WTC11 (cell line): Measurements from ENCODE around the gene TP53BP2. TPM values are rescaled to one million over a fixed set of nuclear protein-coding genes. Genes with fewer than 3 reads are reported as not detected.

Experiments used
- ATAC-seq: fragments of 200-7000 bp; cut with Tn5 transposase; 2 replicates; pipeline ENCODE4 v1.10.0; 2021; ENCODE audit warnings: mild to moderate bottlenecking, moderate library complexity
- CTCF ChIA-PET: fragments of 300-600 bp; sonication (Branson Sonifier 250); formaldehyde crosslinking; loops from one replicate; lab custom pipeline; 2021; ENCODE audit warnings: antibody characterized with exemption; lab: Charles Lee
- POLR2A ChIA-PET: fragments of 350-600 bp; sonication (Branson Sonifier 250); formaldehyde crosslinking; loops from one replicate; lab custom pipeline; 2021; ENCODE audit warnings: antibody characterized with exemption; lab: Charles Lee
- DNase-seq: peaks from one replicate; pipeline ENCODE4 v3.0.0; 2021; ENCODE audit warnings: low spot score
- H3K27ac Mint-ChIP-seq: 2 replicates; pipeline ENCODE4 v1.8.0; 2021; ENCODE audit warnings: mixed read lengths
- H3K27me3 Mint-ChIP-seq: 2 replicates; pipeline ENCODE4 v1.8.0; 2021; ENCODE audit warnings: low read depth, mild to moderate bottlenecking, moderate library complexity, mixed read lengths
- H3K36me3 Mint-ChIP-seq: 2 replicates; pipeline ENCODE4 v1.8.0; 2021; ENCODE audit warnings: mixed read lengths
- H3K4me1 Mint-ChIP-seq: 2 replicates; pipeline ENCODE4 v1.8.0; 2022; ENCODE audit warnings: mixed read lengths
- H3K4me3 Mint-ChIP-seq: 2 replicates; pipeline ENCODE4 v1.8.0; 2021; ENCODE audit warnings: mild to moderate bottlenecking, moderate library complexity, mixed read lengths
- H3K9me3 Mint-ChIP-seq: 2 replicates; pipeline ENCODE4 v1.8.0; 2021; ENCODE audit warnings: mixed read lengths
- CREB1 ChIP-seq: sonication (generic); formaldehyde crosslinking; IDR thresholded peaks from 2 replicates; pipeline ENCODE4 v1.8.0; 2023; ENCODE audit warnings: mild to moderate bottlenecking, missing genetic modification reagents
- EMX1 ChIP-seq: fragments of 250-450 bp; sonication (Bioruptor Pico); IDR thresholded peaks from 2 replicates; pipeline ENCODE4 v1.8.0; 2021; ENCODE audit warnings: mild to moderate bottlenecking
- ETV6 ChIP-seq: sonication (generic); formaldehyde crosslinking; IDR thresholded peaks from 2 replicates; pipeline ENCODE4 v1.8.1; 2022; ENCODE audit warnings: mild to moderate bottlenecking, missing genetic modification reagents
- FOXJ3 ChIP-seq: sonication (generic); formaldehyde crosslinking; IDR thresholded peaks from 2 replicates; pipeline ENCODE4 v1.9.0; 2021; ENCODE audit warnings: missing genetic modification reagents, mild to moderate bottlenecking, borderline replicate concordance
- FOXK1 ChIP-seq: sonication (generic); formaldehyde crosslinking; IDR thresholded peaks from 2 replicates; pipeline ENCODE4 v1.8.0; 2022; ENCODE audit warnings: mild to moderate bottlenecking, moderate library complexity, missing genetic modification reagents
- FOXP1 ChIP-seq: sonication (generic); formaldehyde crosslinking; IDR thresholded peaks from 2 replicates; pipeline ENCODE4 v1.8.0; 2022; ENCODE audit warnings: missing genetic modification reagents, mild to moderate bottlenecking, moderate library complexity, borderline replicate concordance
- GRHL2 ChIP-seq: fragments of 250-450 bp; sonication (Bioruptor Pico); IDR thresholded peaks from 2 replicates; pipeline ENCODE4 v1.8.0; 2022; ENCODE audit warnings: mild to moderate bottlenecking, moderate library complexity; ENCODE audit not compliant: insufficient replicate concordance, severe bottlenecking
- IRF2 ChIP-seq: sonication (generic); formaldehyde crosslinking; IDR thresholded peaks from 2 replicates; pipeline ENCODE4 v1.8.0; 2022; ENCODE audit warnings: low read depth, missing genetic modification reagents, borderline replicate concordance
- NR3C1 ChIP-seq: sonication (generic); formaldehyde crosslinking; conservative IDR thresholded peaks from 2 replicates; pipeline ENCODE4 v1.8.1; 2023; ENCODE audit warnings: low read depth, mild to moderate bottlenecking, missing genetic modification reagents
- OVOL2 ChIP-seq: fragments of 250-450 bp; sonication (Bioruptor Pico); IDR thresholded peaks from 2 replicates; pipeline ENCODE4 v1.9.0; 2021; ENCODE audit warnings: mild to moderate bottlenecking, borderline replicate concordance
- SMAD3 ChIP-seq: sonication (generic); formaldehyde crosslinking; IDR thresholded peaks from 2 replicates; pipeline ENCODE4 v1.8.0; 2022; ENCODE audit warnings: missing genetic modification reagents, mild to moderate bottlenecking, borderline replicate concordance
- SMAD4 ChIP-seq: sonication (generic); formaldehyde crosslinking; IDR thresholded peaks from 2 replicates; pipeline ENCODE4 v1.8.0; 2022; ENCODE audit warnings: mild to moderate bottlenecking, missing genetic modification reagents
- SOX15 ChIP-seq: fragments of 250-450 bp; sonication (Bioruptor Pico); IDR thresholded peaks from 2 replicates; pipeline ENCODE4 v1.9.0; 2021; ENCODE audit warnings: mild to moderate bottlenecking
- ZNF317 ChIP-seq: sonication (generic); formaldehyde crosslinking; IDR thresholded peaks from 2 replicates; pipeline ENCODE4 v1.8.1; 2023; ENCODE audit warnings: low read depth, mild to moderate bottlenecking, moderate library complexity, missing genetic modification reagents, borderline replicate concordance
- ZNF396 ChIP-seq: fragments of 250-450 bp; sonication (Bioruptor Pico); IDR thresholded peaks from 2 replicates; pipeline ENCODE4 v1.8.0; 2021; ENCODE audit warnings: mild to moderate bottlenecking, moderate library complexity, borderline replicate concordance
- total RNA-seq: library from RNA; stranded (reverse); gene quantifications from 3 replicates; pipeline ENCODE4 v1.2.3, GENCODE V29; 2021
- TF ChIP-seq, protein P1 (sequence below): sonication (generic); formaldehyde crosslinking; IDR thresholded peaks from 2 replicates; pipeline ENCODE4 v1.8.1; 2023; ENCODE audit warnings: mild to moderate bottlenecking, missing genetic modification reagents, moderate library complexity
- TF ChIP-seq, protein P2 (sequence below): sonication (generic); formaldehyde crosslinking; IDR thresholded peaks from 2 replicates; pipeline ENCODE4 v1.8.0; 2023; ENCODE audit warnings: missing genetic modification reagents, mild to moderate bottlenecking, borderline replicate concordance
- TF ChIP-seq, protein P3 (sequence below): sonication (generic); formaldehyde crosslinking; IDR thresholded peaks from 2 replicates; pipeline ENCODE4 v1.8.1; 2023; ENCODE audit warnings: mild to moderate bottlenecking, missing genetic modification reagents
- TF ChIP-seq, protein P4 (sequence below): sonication (generic); formaldehyde crosslinking; IDR thresholded peaks from 2 replicates; pipeline ENCODE4 v1.8.1; 2022; ENCODE audit warnings: mild to moderate bottlenecking, missing genetic modification reagents, moderate library complexity, borderline replicate concordance
- TF ChIP-seq, protein P5 (sequence below): sonication (generic); formaldehyde crosslinking; IDR thresholded peaks from 2 replicates; pipeline ENCODE4 v1.8.1; 2022; ENCODE audit warnings: mild to moderate bottlenecking, moderate library complexity, missing genetic modification reagents
- TF ChIP-seq, protein P6 (sequence below): sonication (generic); formaldehyde crosslinking; IDR thresholded peaks from 2 replicates; pipeline ENCODE4 v1.8.1; 2022; ENCODE audit warnings: low read depth, mild to moderate bottlenecking, moderate library complexity, missing genetic modification reagents, borderline replicate concordance

TP53BP2 gene
- total RNA-seq, 1 experiment from 2014 or later, result 42.7 TPM

DNA sequence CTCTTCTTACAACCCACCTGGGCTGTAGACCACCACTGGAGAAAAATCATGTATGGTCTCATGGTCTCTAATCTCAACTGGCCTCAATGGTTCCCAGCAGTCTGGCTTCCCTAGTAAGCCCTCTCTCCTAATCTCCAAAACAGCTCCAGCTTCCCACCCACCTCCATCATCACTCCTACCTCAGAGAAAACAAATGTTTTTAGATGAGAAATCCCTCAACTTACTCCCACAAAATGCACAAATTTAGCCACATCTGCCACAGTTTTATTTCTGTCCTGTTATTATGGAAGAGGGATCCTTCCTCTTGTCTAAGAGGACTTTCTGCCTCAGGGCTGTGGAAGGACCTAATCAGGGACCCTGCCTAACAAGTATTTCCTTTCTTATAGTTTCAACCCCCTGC, 32.1 kb downstream of the TP53BP2 start:
- no peaks in the 10 kb centered on the region for H3K9me3 Mint-ChIP-seq
- CTCF ChIA-PET, result no interaction called here
- no peak overlapping the region for H3K4me3 Mint-ChIP-seq
- no peak for DNase-seq
- H3K27me3 Mint-ChIP-seq, result no peaks in the 10 kb centered on the region
- peaks cover 42% of the 10 kb centered on the region for H3K36me3 Mint-ChIP-seq
- POLR2A ChIA-PET, result no interaction called here
- H3K27ac Mint-ChIP-seq, result peak overlapping the region; percentile 69
- TF ChIP-seq FOXK1 (CRISPR knock-in tag) (no peak), ZNF396 (no peak), CREB1 (no peak), EMX1 (no peak), NR3C1 (CRISPR knock-in tag) (no peak), FOXJ3 (CRISPR knock-in tag) (no peak), SMAD3 (no peak), OVOL2 (CRISPR knock-in tag) (no peak), GRHL2 (no peak), ETV6 (CRISPR knock-in tag) (no peak), FOXP1 (CRISPR knock-in tag) (no peak)
- TF ChIP-seq, protein P1, sequence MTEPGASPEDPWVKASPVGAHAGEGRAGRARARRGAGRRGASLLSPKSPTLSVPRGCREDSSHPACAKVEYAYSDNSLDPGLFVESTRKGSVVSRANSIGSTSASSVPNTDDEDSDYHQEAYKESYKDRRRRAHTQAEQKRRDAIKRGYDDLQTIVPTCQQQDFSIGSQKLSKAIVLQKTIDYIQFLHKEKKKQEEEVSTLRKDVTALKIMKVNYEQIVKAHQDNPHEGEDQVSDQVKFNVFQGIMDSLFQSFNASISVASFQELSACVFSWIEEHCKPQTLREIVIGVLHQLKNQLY (CRISPR knock-in tag), result no peak
- TF ChIP-seq, protein P2, sequence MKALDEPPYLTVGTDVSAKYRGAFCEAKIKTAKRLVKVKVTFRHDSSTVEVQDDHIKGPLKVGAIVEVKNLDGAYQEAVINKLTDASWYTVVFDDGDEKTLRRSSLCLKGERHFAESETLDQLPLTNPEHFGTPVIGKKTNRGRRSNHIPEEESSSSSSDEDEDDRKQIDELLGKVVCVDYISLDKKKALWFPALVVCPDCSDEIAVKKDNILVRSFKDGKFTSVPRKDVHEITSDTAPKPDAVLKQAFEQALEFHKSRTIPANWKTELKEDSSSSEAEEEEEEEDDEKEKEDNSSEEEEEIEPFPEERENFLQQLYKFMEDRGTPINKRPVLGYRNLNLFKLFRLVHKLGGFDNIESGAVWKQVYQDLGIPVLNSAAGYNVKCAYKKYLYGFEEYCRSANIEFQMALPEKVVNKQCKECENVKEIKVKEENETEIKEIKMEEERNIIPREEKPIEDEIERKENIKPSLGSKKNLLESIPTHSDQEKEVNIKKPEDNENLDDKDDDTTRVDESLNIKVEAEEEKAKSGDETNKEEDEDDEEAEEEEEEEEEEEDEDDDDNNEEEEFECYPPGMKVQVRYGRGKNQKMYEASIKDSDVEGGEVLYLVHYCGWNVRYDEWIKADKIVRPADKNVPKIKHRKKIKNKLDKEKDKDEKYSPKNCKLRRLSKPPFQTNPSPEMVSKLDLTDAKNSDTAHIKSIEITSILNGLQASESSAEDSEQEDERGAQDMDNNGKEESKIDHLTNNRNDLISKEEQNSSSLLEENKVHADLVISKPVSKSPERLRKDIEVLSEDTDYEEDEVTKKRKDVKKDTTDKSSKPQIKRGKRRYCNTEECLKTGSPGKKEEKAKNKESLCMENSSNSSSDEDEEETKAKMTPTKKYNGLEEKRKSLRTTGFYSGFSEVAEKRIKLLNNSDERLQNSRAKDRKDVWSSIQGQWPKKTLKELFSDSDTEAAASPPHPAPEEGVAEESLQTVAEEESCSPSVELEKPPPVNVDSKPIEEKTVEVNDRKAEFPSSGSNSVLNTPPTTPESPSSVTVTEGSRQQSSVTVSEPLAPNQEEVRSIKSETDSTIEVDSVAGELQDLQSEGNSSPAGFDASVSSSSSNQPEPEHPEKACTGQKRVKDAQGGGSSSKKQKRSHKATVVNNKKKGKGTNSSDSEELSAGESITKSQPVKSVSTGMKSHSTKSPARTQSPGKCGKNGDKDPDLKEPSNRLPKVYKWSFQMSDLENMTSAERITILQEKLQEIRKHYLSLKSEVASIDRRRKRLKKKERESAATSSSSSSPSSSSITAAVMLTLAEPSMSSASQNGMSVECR (CRISPR knock-in tag), result no peak
- TF ChIP-seq, protein P3, sequence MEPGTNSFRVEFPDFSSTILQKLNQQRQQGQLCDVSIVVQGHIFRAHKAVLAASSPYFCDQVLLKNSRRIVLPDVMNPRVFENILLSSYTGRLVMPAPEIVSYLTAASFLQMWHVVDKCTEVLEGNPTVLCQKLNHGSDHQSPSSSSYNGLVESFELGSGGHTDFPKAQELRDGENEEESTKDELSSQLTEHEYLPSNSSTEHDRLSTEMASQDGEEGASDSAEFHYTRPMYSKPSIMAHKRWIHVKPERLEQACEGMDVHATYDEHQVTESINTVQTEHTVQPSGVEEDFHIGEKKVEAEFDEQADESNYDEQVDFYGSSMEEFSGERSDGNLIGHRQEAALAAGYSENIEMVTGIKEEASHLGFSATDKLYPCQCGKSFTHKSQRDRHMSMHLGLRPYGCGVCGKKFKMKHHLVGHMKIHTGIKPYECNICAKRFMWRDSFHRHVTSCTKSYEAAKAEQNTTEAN (CRISPR knock-in tag), result no peak
- H3K4me1 Mint-ChIP-seq, result no peaks in the 10 kb centered on the region
- ATAC-seq, result no peak

DNA sequence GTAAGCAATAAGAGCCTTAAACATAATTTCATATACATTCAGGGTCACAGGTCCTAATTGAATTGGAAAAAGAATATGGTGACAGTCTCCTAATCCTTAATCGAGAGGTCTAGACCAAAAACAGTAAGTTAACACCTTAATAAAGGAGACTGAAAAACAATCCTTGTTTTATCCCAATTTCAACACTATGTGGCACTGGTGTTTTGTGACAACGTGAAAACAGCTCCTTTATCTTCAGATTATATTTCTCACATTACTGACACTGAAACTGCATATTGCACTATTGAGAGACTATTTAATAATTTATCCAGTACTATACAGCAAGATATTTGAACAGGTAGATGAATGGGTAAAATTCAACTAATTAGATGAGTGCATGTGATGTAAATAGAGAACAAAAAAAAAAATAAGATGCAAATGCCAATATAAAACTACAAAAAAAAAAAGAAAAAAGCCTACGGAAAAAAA, 34.1 kb downstream of the TP53BP2 start:
- peaks cover 8% of the 10 kb centered on the region for H3K9me3 Mint-ChIP-seq
- POLR2A ChIA-PET, result interaction anchor here (0.7 kb wide), 2 partner anchors 10 to 42 kb away, joined by 3 to 5 read pairs; no protein-coding TSS in a partner anchor
- peaks cover 56% of the 10 kb centered on the region for H3K36me3 Mint-ChIP-seq
- CTCF ChIA-PET, result interaction anchor here (0.6 to 2.4 kb wide), 2 partner anchors 13 to 15 kb away, joined by 4 to 5 read pairs; no protein-coding TSS in a partner anchor
- no peak for DNase-seq
- H3K27ac Mint-ChIP-seq, result no peak overlapping the region
- TF ChIP-seq, protein P4, sequence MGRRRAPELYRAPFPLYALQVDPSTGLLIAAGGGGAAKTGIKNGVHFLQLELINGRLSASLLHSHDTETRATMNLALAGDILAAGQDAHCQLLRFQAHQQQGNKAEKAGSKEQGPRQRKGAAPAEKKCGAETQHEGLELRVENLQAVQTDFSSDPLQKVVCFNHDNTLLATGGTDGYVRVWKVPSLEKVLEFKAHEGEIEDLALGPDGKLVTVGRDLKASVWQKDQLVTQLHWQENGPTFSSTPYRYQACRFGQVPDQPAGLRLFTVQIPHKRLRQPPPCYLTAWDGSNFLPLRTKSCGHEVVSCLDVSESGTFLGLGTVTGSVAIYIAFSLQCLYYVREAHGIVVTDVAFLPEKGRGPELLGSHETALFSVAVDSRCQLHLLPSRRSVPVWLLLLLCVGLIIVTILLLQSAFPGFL (CRISPR knock-in tag), result no peak
- TF ChIP-seq, protein P5, sequence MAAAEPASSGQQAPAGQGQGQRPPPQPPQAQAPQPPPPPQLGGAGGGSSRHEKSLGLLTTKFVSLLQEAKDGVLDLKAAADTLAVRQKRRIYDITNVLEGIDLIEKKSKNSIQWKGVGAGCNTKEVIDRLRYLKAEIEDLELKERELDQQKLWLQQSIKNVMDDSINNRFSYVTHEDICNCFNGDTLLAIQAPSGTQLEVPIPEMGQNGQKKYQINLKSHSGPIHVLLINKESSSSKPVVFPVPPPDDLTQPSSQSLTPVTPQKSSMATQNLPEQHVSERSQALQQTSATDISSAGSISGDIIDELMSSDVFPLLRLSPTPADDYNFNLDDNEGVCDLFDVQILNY, result no peak
- no peak for TF ChIP-seq SMAD4 (CRISPR knock-in tag)
- no peak for TF ChIP-seq IRF2 (CRISPR knock-in tag)
- no peak for TF ChIP-seq SOX15 (CRISPR knock-in tag)
- TF ChIP-seq ZNF317 (CRISPR knock-in tag), result no peak
- no peak for TF ChIP-seq NR3C1 (CRISPR knock-in tag)
- TF ChIP-seq, protein P6, sequence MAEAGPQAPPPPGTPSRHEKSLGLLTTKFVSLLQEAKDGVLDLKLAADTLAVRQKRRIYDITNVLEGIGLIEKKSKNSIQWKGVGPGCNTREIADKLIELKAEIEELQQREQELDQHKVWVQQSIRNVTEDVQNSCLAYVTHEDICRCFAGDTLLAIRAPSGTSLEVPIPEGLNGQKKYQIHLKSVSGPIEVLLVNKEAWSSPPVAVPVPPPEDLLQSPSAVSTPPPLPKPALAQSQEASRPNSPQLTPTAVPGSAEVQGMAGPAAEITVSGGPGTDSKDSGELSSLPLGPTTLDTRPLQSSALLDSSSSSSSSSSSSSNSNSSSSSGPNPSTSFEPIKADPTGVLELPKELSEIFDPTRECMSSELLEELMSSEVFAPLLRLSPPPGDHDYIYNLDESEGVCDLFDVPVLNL (CRISPR knock-in tag), result no peak
- no peaks in the 10 kb centered on the region for H3K27me3 Mint-ChIP-seq
- H3K4me1 Mint-ChIP-seq, result no peaks in the 10 kb centered on the region
- H3K4me3 Mint-ChIP-seq, result no peak overlapping the region
- peak; percentile 47 for ATAC-seq
